Activated T-helper 2 cell treated with anti-CD3 and anti-CD28 coated beads, Interferon-gamma antibody, Interleukin-2, Interleukin-4, amounts not matched to agents 10 μg/mL and 5 μg/mL and 100 μg/mL, durations not matched to agents 14 hours and 24 hours and 36 hours (primary cell): ENCODE measurements around the gene TMEM125. TPM values are rescaled to one million over a fixed set of nuclear protein-coding genes. Genes with fewer than 3 reads are reported as not detected.

Source experiments
- DNase-seq: peaks from one replicate; pipeline ENCODE4 v3.0.0; 2021; ENCODE audit warnings: low spot score
- H3K27ac Mint-ChIP-seq: one replicate; pipeline ENCODE4 v1.8.0; 2021; ENCODE audit warnings: mixed read lengths
- H3K27me3 Mint-ChIP-seq: one replicate; pipeline ENCODE4 v1.8.0; 2021; ENCODE audit warnings: low read depth, mixed read lengths
- H3K36me3 Mint-ChIP-seq: one replicate; pipeline ENCODE4 v1.8.0; 2021; ENCODE audit warnings: low read depth, mixed read lengths
- H3K4me1 Mint-ChIP-seq: one replicate; pipeline ENCODE4 v1.8.0; 2021; ENCODE audit warnings: low read depth, mixed read lengths
- H3K4me3 Mint-ChIP-seq: one replicate; pipeline ENCODE4 v1.8.0; 2021; ENCODE audit warnings: low read depth, mild to moderate bottlenecking, moderate library complexity, mixed read lengths
- H3K9me3 Mint-ChIP-seq: one replicate; pipeline ENCODE4 v1.8.0; 2021; ENCODE audit warnings: mixed read lengths
- intact Hi-C: fragments of 100-400 bp; cut with micrococcal nuclease; formaldehyde crosslinking; loops from one replicate; pipeline ENCODE4 v1.15.1; 2023
- total RNA-seq: library from RNA; stranded (reverse); gene quantifications from 2 replicates; pipeline ENCODE4 v1.2.3, GENCODE V29; 2022

Gene TMEM125
- total RNA-seq, 1 donor from 2014 or later: not detected

DNA sequence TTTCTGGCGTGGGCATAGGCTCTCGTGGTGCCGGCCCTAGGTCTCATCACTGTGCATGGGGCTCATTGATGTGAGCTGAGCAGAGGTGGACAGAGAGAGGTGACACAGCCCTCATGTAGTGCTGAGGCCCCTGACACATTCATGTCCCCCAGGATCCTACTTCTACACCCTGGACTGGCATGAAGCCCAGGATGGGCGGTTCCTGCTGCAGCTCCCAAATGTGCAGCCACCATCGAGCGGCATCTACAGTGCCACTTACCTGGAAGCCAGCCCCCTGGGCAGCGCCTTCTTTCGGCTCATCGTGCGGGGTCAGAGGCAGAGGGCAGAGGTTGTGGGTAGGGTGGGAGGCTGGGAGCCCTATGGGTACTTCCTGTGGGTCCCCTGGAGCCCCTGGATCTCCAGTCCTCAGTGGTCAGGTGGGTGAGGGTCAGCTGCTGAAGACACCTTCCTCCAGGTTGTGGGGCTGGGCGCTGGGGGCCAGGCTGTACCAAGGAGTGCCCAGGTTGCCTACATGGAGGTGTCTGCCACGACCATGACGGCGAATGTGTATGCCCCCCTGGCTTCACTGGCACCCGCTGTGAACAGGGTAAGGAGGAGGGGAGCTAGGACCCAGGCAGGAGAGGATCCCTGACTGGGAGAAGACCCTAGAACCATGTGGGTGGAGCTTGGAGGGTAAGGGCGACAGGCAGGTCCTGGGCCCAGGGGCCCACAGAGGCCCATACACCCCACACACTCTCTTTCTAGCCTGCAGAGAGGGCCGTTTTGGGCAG lies 37.1 kb downstream of the TMEM125 start:
- intact Hi-C loops: no loop called here
- H3K27me3 Mint-ChIP-seq: no peaks in the 10 kb centered on the region
- no peaks in the 10 kb centered on the region for H3K36me3 Mint-ChIP-seq
- no peak overlapping the region for H3K4me3 Mint-ChIP-seq
- no peak for DNase-seq
- no peak overlapping the region for H3K27ac Mint-ChIP-seq
- peaks cover 3% of the 10 kb centered on the region for H3K4me1 Mint-ChIP-seq
- H3K9me3 Mint-ChIP-seq: no peaks in the 10 kb centered on the region

DNA sequence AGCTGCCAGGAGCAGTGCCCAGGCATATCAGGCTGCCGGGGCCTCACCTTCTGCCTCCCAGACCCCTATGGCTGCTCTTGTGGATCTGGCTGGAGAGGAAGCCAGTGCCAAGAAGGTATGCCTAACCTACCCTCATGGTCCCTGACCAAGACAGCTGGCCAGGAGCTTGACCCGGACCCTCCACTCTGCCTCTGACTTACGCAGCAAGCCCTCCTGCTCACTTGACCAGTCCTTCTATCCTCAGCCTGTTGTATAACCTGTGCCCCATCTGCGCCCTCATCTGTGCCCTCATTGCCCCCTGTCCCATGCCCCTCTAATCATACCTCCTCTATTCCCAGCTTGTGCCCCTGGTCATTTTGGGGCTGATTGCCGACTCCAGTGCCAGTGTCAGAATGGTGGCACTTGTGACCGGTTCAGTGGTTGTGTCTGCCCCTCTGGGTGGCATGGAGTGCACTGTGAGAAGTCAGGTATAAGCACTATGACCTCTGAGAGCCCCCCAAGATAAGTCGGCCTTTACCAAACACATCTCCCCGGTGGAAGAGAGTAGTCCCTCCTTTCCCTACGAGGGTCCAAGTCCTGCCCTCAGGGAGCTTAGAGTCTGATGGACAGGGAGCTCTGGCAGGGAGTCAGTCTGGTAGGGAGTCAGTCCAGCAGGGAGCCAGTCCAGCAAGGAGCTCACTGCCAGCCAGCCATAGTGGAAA lies 37.8 kb downstream of the TMEM125 start:
- Mint-ChIP-seq H3K27ac (no peak overlapping the region), H3K36me3 (no peaks in the 10 kb centered on the region), H3K27me3 (no peaks in the 10 kb centered on the region), H3K4me3 (no peak overlapping the region), H3K4me1 (peaks cover 3% of the 10 kb centered on the region), H3K9me3 (no peaks in the 10 kb centered on the region)
- no peak for DNase-seq
- intact Hi-C loops: no loop called here

DNA sequence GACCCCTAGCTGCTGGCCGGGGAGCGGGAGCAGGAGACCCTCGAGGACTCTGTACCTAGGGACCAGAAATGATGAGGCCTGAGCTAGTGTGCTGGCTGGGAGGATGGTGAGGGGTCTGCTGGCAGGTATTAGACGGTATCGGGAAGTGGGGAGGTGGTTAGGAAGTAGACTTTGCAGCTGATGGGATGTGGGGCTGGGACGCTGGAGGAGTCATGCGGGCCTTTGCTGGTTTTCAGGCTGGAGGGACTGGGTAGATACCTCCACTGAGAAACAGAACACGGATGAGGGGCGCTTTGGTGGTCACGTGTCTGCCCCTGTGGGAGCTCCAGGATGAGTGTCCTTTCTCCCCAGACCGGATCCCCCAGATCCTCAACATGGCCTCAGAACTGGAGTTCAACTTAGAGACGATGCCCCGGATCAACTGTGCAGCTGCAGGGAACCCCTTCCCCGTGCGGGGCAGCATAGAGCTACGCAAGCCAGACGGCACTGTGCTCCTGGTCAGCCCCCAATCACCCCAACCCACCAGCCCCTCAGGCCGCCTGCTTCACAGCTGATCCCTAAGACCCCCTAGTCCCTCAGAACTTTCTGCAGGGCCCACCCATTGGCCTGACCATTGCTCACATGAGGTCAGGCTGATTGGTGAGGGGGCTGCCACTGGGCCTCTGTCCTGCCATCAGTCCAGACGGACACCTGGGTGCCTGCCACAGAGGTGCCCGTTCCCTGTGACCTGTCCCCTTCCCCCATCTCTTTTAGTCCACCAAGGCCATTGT lies 39.0 kb downstream of the TMEM125 start:
- H3K4me1 Mint-ChIP-seq: no peaks in the 10 kb centered on the region
- no peaks in the 10 kb centered on the region for H3K9me3 Mint-ChIP-seq
- H3K4me3 Mint-ChIP-seq: no peak overlapping the region
- intact Hi-C loops: no loop called here
- DNase-seq: no peak
- no peaks in the 10 kb centered on the region for H3K36me3 Mint-ChIP-seq
- no peaks in the 10 kb centered on the region for H3K27me3 Mint-ChIP-seq
- no peak overlapping the region for H3K27ac Mint-ChIP-seq

DNA sequence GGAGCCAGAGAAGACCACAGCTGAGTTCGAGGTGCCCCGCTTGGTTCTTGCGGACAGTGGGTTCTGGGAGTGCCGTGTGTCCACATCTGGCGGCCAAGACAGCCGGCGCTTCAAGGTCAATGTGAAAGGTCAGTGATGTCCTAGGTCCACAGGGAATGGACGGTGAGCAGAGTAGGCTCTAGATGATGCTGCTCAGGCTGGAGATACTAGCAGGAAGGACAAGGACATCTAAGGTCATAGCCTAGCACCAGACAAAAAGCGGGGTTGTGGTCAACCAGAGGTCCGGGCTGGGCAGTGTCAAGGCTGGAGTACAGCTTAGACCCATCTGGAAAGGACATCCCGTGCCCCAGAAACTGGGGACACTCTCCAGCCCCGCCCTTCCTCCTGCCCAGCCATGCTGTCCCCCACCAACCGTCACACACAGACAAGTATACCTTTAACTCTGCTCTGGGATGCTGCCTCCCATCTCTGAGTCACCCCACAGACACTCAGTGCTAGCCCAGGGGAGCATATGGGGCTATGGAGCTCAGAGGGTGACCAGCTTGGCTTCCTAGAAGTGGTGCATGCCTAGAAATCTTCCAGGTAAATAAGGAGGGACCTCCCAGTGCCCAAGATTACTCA lies 39.7 kb downstream of the TMEM125 start:
- no peak for DNase-seq
- Mint-ChIP-seq H3K36me3 (no peaks in the 10 kb centered on the region), H3K4me1 (no peaks in the 10 kb centered on the region), H3K4me3 (no peak overlapping the region), H3K27me3 (no peaks in the 10 kb centered on the region), H3K27ac (no peak overlapping the region), H3K9me3 (no peaks in the 10 kb centered on the region)
- intact Hi-C loops: no loop called here

DNA sequence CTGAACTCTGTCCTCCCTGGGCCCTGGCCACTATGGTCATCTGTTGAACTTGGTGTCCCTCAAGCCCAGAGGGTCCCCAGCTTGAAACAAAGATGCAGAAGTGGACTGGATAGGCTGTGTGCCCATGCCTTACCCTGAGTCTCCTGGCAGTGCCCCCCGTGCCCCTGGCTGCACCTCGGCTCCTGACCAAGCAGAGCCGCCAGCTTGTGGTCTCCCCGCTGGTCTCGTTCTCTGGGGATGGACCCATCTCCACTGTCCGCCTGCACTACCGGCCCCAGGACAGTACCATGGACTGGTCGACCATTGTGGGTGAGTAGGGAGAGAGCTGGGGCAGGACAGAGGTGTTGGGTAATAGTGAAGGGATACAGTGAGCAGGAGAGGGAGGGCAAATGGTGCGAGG lies 41.7 kb downstream of the TMEM125 start:
- Mint-ChIP-seq H3K27ac (no peak overlapping the region), H3K9me3 (no peaks in the 10 kb centered on the region), H3K4me3 (no peak overlapping the region), H3K36me3 (no peaks in the 10 kb centered on the region), H3K27me3 (no peaks in the 10 kb centered on the region), H3K4me1 (no peaks in the 10 kb centered on the region)
- intact Hi-C loops: no loop called here
- DNase-seq: no peak

DNA sequence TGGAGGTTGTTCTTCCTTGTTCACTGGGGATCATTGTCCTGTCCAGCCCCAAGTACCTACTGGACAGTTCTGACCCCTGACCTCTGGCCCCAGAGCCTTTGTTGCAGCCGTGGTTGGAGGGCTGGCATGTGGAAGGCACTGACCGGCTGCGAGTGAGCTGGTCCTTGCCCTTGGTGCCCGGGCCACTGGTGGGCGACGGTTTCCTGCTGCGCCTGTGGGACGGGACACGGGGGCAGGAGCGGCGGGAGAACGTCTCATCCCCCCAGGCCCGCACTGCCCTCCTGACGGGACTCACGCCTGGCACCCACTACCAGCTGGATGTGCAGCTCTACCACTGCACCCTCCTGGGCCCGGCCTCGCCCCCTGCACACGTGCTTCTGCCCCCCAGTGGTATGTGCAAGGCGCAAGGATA lies 42.4 kb downstream of the TMEM125 start:
- Mint-ChIP-seq H3K4me3 (no peak overlapping the region), H3K27ac (no peak overlapping the region), H3K9me3 (no peaks in the 10 kb centered on the region), H3K4me1 (no peaks in the 10 kb centered on the region), H3K27me3 (no peaks in the 10 kb centered on the region), H3K36me3 (no peaks in the 10 kb centered on the region)
- no peak for DNase-seq
- intact Hi-C loops: no loop called here

DNA sequence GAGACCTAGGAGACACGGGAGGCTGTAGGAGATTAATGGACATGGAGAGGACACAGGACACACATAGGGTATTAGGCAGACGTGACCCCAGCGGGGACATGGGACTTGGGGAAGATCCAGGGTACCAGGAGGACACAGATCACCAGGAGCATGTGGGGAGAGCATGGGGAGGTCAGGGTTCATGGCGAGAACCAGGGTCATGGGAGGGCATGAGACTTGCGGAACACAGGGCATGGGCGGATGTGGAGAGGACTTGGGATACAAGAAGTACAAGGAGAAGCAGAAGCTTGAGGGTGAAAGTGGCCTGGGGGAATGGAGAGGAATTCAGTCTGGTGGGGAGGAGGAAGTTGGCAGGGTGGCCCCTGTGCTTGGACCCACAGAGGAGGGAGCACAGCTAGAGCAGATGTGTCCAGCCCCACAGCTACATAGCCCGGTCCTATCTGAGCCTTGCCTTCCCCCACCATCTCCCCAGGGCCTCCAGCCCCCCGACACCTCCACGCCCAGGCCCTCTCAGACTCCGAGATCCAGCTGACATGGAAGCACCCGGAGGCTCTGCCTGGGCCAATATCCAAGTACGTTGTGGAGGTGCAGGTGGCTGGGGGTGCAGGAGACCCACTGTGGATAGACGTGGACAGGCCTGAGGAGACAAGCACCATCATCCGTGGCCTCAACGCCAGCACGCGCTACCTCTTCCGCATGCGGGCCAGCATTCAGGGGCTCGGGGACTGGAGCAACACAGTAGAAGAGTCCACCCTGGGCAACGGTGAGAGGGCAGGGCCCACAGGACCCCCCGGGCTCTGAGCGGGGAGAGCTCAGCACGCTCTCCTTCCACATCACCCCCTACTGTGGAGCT lies 43.1 kb downstream of the TMEM125 start:
- Mint-ChIP-seq H3K4me1 (peaks cover 5% of the 10 kb centered on the region), H3K4me3 (no peak overlapping the region), H3K27me3 (no peaks in the 10 kb centered on the region), H3K36me3 (no peaks in the 10 kb centered on the region), H3K27ac (no peak overlapping the region), H3K9me3 (no peaks in the 10 kb centered on the region)
- no peak for DNase-seq
- intact Hi-C loops: no loop called here

DNA sequence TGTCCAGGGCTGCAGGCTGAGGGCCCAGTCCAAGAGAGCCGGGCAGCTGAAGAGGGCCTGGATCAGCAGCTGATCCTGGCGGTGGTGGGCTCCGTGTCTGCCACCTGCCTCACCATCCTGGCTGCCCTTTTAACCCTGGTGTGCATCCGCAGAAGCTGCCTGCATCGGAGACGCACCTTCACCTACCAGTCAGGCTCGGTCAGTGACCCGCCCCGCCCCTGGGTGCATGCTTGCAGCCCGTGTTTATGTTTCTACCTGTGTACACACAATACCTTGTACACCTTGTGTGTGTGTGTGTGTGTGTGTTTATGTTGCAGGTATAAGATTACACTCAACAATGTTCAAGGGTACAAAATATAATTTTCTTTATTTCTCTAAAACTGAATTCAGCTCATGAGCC lies 44.0 kb downstream of the TMEM125 start:
- H3K36me3 Mint-ChIP-seq: no peaks in the 10 kb centered on the region
- no peak overlapping the region for H3K27ac Mint-ChIP-seq
- peaks cover 9% of the 10 kb centered on the region for H3K4me1 Mint-ChIP-seq
- no peaks in the 10 kb centered on the region for H3K9me3 Mint-ChIP-seq
- intact Hi-C loops: no loop called here
- no peak for DNase-seq
- H3K27me3 Mint-ChIP-seq: no peaks in the 10 kb centered on the region
- H3K4me3 Mint-ChIP-seq: no peak overlapping the region

DNA sequence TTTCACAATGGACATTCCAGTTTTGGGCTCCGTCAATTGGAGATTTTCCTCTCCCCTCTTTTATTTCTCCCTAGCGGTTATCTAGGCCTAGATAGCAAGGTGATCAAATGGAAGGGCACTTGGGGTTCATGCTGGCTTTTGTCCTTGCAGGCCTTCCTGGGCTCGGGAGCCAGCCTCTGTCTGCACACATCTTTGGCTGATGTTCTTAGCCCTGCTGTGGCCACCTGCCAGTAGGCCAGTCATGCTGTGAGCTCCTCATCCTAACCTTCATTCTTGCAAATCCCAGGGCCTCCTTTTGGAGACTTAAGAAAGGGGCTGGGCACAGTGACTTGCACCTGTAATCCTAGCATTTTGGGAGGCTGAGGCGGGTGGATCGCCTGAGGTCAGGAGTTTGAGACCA lies 44.5 kb downstream of the TMEM125 start:
- intact Hi-C loops: no loop called here
- Mint-ChIP-seq H3K36me3 (no peaks in the 10 kb centered on the region), H3K4me1 (peaks cover 9% of the 10 kb centered on the region), H3K27me3 (no peaks in the 10 kb centered on the region), H3K9me3 (no peaks in the 10 kb centered on the region), H3K27ac (no peak overlapping the region), H3K4me3 (no peak overlapping the region)
- no peak for DNase-seq

DNA sequence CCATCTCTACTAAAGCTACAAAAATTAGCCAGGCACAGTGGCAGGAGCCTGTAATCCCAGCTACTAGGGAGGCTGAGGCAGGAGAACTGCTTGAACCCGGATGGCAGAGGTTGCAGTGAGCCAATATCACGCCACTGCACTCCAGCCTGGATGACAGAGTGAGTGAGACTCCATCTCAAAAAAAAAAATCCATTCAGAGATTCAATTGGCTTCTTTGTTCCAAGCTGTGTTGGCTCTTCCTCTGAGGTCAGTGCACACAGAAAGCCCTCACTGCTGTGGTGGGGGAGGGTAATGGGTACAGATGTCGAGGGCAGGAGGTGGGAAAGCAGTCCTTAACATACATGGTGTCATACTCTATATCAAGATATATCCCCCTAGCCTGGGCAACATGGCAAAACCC lies 45.7 kb downstream of the TMEM125 start:
- no peak for DNase-seq
- Mint-ChIP-seq H3K27me3 (no peaks in the 10 kb centered on the region), H3K27ac (no peak overlapping the region), H3K4me3 (no peak overlapping the region), H3K9me3 (no peaks in the 10 kb centered on the region), H3K4me1 (peaks cover 13% of the 10 kb centered on the region), H3K36me3 (no peaks in the 10 kb centered on the region)
- intact Hi-C loops: no loop called here

DNA sequence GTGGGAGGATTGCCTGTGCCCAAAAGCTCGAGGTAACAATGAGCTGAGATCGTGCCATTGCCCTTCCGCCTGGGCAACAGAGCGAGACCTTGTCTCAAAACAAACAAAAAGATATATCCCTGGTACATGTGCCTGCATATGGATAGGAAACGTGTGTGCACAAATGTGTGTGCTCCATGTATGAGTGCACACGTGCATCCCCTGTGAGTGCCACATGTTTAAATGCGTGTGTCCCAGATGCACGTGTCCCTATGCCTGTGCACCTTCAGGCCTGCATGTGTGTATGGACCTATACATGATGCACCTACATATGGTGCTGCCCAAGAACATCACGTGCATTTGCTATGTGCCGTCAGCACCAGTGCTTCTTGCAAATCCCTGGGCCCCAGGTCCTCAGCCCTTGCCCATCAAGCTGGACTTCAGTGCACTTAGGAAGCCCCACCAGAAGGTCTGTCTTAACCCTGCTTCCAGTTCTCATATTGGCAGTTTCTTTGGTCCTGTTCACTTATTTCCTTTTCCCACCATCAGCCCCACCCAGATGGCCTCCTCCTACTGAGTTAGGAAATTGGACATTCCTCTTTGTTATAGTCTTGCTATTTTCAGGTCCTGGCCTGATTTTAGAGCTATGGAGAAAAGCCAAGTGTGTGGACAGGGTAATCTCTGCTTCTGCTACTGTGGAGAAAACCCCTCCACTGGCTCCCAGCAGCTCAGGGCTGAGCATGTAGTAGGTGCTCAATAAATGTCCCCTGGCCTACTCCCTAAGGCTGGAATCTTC lies 46.4 kb downstream of the TMEM125 start:
- Mint-ChIP-seq H3K4me1 (peaks cover 13% of the 10 kb centered on the region), H3K4me3 (no peak overlapping the region), H3K36me3 (no peaks in the 10 kb centered on the region), H3K27ac (no peak overlapping the region), H3K9me3 (no peaks in the 10 kb centered on the region), H3K27me3 (no peaks in the 10 kb centered on the region)
- DNase-seq: no peak
- intact Hi-C loops: no loop called here
